Measurements from ENCODE around the gene TIMM44. TPM values are rescaled to one million over a fixed set of nuclear protein-coding genes. Genes with fewer than 3 reads are reported as not detected.
A peak's percentile ranks its signal among the peaks of the same experiment; 100 is the strongest.

Gene TIMM44
- total RNA-seq, 4 donors from 2014 or later: 60.1 to 91.3 (median 77.1) TPM

DNA sequence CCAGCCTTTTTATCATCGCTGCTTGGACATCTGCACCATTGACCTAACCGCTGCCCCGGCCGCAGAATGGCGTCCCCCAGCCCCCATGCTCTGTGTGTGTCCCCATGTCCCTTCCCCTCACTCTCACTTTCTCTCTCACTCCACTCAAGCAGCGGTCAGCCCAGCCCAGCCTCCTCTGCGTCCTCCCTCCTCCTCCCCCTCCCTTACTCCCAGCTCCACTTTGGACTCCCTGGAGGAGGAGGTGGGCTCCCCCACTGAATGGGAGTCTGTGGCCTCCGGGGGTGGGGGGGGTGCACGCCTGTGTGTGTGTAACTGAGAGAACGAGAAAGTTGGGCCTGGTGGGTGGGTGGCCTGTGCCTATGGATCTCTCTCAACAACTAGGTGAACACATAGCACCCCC, 37.6 kb downstream of the TIMM44 start:
- no peak overlapping the region for H3K4me3 ChIP-seq
- WGBS, 2 donors: 73 to 77% methylated on average over 10 of the region's 10 CpGs
- no peaks in the 10 kb centered on the region for H3K9me3 ChIP-seq
- H3K27ac ChIP-seq: no peak overlapping the region
- no peaks in the 10 kb centered on the region for H3K27me3 ChIP-seq
- H3K4me1 ChIP-seq: peaks cover 0 to 50% (median 16%) of the 10 kb centered on the region in 4 donors
- no peak for DNase-seq (ENCODE audit: low spot score in 2 of 2)
- TF ChIP-seq EP300 (IDR thresholded peaks at IDR 0.05) (no peak), POLR2A (IDR thresholded peaks at IDR 0.05) (no peak)
- TF ChIP-seq, protein P1, sequence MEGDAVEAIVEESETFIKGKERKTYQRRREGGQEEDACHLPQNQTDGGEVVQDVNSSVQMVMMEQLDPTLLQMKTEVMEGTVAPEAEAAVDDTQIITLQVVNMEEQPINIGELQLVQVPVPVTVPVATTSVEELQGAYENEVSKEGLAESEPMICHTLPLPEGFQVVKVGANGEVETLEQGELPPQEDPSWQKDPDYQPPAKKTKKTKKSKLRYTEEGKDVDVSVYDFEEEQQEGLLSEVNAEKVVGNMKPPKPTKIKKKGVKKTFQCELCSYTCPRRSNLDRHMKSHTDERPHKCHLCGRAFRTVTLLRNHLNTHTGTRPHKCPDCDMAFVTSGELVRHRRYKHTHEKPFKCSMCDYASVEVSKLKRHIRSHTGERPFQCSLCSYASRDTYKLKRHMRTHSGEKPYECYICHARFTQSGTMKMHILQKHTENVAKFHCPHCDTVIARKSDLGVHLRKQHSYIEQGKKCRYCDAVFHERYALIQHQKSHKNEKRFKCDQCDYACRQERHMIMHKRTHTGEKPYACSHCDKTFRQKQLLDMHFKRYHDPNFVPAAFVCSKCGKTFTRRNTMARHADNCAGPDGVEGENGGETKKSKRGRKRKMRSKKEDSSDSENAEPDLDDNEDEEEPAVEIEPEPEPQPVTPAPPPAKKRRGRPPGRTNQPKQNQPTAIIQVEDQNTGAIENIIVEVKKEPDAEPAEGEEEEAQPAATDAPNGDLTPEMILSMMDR (IDR thresholded peaks at IDR 0.05): no peak
- H3K36me3 ChIP-seq: peaks cover 5 to 50% (median 9%) of the 10 kb centered on the region in 3 donors

DNA sequence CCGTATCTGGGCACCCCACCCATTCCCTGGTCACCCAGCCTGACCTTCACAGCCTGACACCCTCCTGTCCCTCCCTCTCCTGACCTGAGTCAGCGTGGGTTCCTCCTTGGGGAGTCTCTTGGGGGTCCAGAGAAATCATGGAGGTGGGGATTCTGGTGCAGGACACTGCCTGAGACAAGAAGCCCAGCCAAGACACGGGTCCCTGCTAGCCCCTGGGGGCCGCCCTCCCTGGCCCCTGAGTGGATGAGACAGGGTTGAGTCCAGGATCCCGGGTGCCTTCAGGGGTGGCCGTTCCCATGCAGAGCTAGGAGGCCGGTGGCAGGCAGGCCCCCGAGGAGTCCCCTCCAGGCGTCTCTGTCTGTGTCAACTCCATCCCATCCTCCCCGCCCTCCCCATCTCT, 38.2 kb downstream of the TIMM44 start:
- H3K4me1 ChIP-seq: peaks cover 0 to 50% (median 16%) of the 10 kb centered on the region in 4 donors
- H3K27ac ChIP-seq: no peak overlapping the region
- no peaks in the 10 kb centered on the region for H3K27me3 ChIP-seq
- peak overlapping the region in 1 of 4 donors; percentile 82 for H3K4me3 ChIP-seq
- 61 to 64% methylated on average over 8 to 10 of the region's 10 CpGs for WGBS, 2 donors
- peaks cover 0 to 45% (median 3%) of the 10 kb centered on the region in 3 donors for H3K36me3 ChIP-seq
- no peak for DNase-seq (ENCODE audit: low spot score in 2 of 2)
- TF ChIP-seq, protein P1 (IDR thresholded peaks at IDR 0.05): no peak
- TF ChIP-seq POLR2A (IDR thresholded peaks at IDR 0.05) (no peak), EP300 (IDR thresholded peaks at IDR 0.05) (no peak)
- H3K9me3 ChIP-seq: no peaks in the 10 kb centered on the region

DNA sequence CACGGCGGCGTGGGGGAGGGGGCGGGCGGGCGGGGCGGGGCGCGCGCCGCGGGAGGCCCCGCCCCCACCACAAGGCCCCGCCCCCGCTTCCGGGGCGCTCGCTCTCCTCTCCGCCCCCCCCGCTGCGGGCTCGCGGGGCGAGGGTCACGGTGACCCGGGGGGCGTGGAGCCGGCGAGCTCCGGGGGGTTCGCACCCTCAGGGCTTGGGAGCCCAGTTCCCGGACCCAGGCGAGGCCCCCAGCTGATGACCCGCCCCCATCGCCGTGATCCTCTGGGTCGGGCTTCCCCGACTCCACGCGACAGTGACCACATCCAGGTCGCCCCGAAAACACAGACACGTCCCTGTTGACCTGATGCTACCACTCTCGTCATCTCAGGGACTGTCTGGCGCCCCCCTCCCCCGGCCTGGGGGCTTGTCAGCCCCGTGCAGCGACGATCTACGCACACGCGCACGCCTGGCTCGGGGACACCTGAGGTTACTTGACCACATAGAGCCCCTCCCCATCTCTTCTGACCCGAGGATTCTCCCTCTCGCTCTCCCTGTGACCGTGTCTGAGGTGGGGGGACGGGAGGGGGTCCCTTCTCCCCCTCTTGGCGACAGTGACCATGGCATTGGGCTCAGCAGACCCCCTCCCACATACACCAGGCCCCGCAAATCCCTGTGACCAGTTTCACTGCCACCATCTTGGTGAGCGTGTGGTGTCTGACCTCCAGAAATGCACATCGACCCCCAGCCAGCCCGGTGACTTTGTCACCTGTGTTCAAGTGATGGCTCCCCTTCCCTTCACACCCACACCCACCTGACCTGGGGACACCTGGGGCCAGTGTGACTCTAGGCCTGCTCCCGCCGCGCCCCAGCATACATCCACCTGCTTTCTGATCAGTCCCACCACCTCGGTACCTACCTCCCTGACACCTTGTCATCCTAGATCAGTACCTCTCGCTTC, 39.1 kb downstream of the TIMM44 start:
- 23 to 38% methylated on average over 21 to 23 of the region's 68 CpGs for WGBS, 2 donors
- peaks cover 0 to 50% (median 16%) of the 10 kb centered on the region in 4 donors for H3K4me1 ChIP-seq
- TF ChIP-seq, protein P1 (IDR thresholded peaks at IDR 0.05): no peak
- TF ChIP-seq EP300 (IDR thresholded peaks at IDR 0.05): no peak

DNA sequence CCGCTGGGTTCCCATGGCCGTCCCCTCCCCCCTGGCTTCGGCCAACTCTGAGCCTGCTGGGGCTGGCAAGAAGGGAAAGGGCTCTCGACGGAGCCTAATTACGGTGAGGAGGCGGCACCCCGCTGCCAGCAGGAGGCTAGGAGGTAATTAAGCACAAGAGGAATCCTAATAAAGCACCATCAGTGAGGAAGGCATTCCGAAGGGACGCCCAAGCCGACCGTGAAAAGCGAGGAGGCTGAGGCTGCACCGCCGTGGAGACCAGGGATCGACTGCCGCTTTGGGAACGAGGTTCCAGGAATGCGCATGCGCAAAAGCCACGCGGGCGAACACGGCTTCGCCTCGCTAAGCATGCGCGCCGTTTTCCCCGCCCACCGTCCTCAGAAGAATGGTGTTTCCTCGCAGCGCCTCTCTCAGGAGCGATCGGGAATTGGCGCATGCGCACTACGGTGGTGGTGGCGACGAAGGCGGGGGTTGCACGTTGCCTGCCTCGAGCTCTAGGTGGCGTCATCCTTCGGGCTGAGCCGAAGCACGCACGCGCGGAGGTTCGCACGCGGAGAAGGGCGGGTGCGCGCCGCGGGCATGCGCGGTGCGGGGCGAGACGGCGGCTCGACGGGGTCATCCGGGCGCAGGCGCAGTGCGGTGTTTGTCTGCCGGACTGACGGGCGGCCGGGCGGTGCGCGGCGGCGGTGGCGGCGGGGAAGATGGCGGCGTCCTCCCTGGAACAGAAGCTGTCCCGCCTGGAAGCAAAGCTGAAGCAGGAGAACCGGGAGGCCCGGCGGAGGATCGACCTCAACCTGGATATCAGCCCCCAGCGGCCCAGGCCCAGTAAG, 40.0 kb downstream of the TIMM44 start, which contains the start of gene MAP2K7:
TSS of gene MAP2K7 (plus strand) at position 634 of the 830 bp plus-strand sequence. CDS start at position 702, 68 bp downstream.
- TF ChIP-seq, protein P1 (IDR thresholded peaks at IDR 0.05): peak; percentile 51 to 88 (median 61)
- peak; percentile 75 to 90 for TF ChIP-seq POLR2A (IDR thresholded peaks at IDR 0.05)
- peak; percentile 81 to 97 for TF ChIP-seq EP300 (IDR thresholded peaks at IDR 0.05)
- peak; percentile 99 for DNase-seq (ENCODE audit: low spot score in 2 of 2)
- Histone ChIP-seq H3K9me3 (no peaks in the 10 kb centered on the region), H3K27ac (peak within 1 kb of the TSS; percentile 83 to 92 (median 88)), H3K36me3 (peaks cover 0 to 26% (median 0%) of the 10 kb centered on the region in 3 donors), H3K4me3 (peak within 1 kb of the TSS; percentile 69 to 90 (median 76)), H3K4me1 (peaks cover 0 to 49% (median 16%) of the 10 kb centered on the region in 4 donors), H3K27me3 (no peaks in the 10 kb centered on the region)
- 0 to 1% methylated on average over 58 to 64 of the region's 89 CpGs for WGBS, 2 donors

More for the DNA sequence above, 39.1 kb downstream of the TIMM44 start:
- DNase-seq (ENCODE audit: low spot score in 2 of 2): no peak
- Histone ChIP-seq H3K27ac (peak overlapping the region; percentile 83 to 92 (median 88)), H3K9me3 (no peaks in the 10 kb centered on the region), H3K36me3 (peaks cover 0 to 35% (median 0%) of the 10 kb centered on the region in 3 donors), H3K27me3 (no peaks in the 10 kb centered on the region), H3K4me3 (peak overlapping the region; percentile 69 to 90 (median 76))

Data from tibial nerve (tissue), 4 donors.